ENCODE results near the gene GH1.

DNA sequence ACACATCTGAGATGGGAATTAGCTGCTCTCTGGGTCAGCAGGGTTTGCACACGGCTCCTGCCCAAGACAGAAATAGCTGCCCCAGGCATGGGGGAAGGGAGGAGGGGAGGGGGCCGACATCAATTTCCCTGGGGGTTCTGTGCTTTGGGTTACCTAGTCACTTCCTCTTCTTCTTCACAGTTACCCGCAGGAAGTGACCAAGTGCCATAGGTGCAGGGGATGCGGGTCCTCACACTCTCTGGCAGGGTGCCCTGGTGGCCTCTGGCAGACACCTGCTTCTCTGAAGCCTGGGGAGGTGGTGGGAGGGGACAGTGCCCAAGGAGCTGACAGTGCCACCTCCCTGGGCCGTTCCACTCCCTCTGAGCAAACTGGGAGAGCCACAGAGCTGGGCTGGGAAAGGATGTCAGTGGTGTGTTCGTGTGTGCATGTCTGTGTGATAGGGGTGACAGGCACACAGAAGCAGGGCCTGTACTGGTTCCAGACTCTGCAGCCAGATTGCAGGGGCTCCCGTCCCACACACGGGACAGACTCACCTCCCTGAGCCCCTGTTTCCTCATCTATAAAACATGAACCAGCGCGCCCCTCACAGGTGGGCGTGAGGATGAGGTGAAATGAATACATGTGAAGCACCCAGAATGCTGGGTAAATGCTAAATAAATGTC is 35.9 kb upstream of the GH1 start:
- TF ChIP-seq CTCF (IDR thresholded peaks at IDR 0.05) (no peak), POLR2A (IDR thresholded peaks at IDR 0.05; ENCODE audit: low read depth) (no peak), POLR2AphosphoS5 (IDR thresholded peaks at IDR 0.05) (no peak)
